Activated CD8-positive, alpha-beta memory T cell treated with anti-CD3 and anti-CD28 coated beads for 4 hours (primary cell): ENCODE results near the gene TMEM131.

Experiments
- DNase-seq, 2 donors: peaks; one replicate each; pipeline ENCODE4 v3.0.0-alpha.2; 2020; ENCODE audit warnings: low read depth in 2 of 2

The TMEM131 gene

DNA sequence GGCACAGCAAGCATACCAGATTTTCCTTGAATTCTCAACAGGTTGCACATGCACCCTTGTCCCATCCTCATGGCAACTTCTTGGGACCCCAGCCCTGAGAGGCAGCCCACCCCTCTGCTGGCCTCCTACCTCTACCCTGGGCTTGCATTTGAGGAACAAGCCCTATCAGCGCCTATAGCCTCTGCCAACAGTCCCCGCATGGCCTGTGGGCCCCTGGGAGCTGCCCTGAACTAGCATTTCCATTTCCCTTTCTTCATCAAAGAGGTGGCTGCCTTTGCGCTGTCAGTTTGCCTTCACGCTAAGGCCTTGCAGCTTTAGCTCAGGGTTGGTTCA, 287.7 kb downstream of the TMEM131 start:
- DNase-seq, result no peak

DNA sequence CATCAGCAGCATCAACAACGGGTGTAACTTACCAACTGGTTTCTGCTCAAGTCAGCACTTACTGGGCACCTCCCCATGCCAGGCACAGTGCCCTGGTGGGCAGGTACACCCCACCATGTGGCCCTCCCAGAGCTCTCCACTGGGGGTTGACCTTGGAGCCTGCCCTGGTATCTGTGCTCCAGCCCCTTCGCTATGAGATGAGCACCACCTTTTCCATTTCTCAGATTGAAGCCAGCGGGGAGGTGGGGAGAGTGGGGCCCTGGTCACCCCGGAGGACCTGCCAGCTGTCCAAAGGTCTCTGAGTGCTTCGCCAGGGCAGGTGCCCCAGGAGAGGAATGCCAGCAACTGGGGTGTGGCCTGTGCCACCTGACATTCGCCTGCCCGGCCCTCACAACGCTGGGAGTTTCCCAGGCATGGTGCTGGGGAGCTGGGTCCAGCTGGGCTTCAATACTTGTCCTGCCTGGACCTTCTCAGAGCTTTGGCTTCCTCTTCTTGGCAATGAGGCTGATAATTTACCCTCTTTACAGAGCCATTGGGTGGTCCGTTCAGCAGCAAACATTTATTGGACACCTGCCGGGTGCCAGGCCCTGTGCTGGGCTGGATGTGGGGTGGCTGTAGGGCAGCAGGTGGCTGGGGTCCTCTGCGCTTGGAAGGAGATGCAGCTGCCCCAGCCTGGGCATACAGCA, 288.2 kb downstream of the TMEM131 start:
- DNase-seq, result no peak

DNA sequence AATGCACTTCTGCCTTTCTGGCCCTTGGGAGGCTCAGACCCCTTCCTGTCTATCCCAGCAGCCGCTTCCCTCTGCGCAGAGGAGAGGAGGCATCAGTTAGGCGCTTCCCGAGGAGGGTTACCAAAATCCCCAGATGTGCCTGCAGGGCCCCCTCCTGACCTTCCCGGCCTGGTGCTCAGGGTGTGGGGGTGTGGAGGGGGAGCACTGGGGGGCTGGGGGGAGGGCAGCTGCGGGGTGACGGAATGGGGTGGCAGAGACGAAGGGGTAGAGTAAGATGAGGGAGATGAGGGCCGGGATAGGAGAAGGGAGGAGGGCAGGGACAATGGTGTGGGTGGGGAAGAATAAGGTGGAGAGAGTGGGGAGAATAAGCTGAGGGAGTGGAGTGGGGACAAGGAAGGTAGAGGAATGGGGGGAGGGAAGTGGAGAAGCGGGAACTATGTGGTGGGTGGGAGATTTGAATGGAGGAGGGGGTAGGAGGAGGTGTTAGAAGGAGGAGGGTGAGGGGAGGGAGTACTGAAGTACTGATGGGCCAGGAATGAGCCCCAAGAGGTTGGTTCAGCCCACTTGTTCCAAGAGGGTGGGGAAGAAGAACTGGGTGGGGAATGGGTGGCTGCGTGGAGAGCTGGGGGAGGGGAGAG, 288.9 kb downstream of the TMEM131 start:
- no peak for DNase-seq
